Measurements from ENCODE around the gene MRGPRF. TPM values are rescaled to one million over a fixed set of nuclear protein-coding genes. Genes with fewer than 3 reads are reported as not detected.

Gene MRGPRF
- polyA plus RNA-seq, 2 of the 4 experiments (the other 2 are of a cell fraction) = 0.04 TPM; not detected in 1

DNA sequence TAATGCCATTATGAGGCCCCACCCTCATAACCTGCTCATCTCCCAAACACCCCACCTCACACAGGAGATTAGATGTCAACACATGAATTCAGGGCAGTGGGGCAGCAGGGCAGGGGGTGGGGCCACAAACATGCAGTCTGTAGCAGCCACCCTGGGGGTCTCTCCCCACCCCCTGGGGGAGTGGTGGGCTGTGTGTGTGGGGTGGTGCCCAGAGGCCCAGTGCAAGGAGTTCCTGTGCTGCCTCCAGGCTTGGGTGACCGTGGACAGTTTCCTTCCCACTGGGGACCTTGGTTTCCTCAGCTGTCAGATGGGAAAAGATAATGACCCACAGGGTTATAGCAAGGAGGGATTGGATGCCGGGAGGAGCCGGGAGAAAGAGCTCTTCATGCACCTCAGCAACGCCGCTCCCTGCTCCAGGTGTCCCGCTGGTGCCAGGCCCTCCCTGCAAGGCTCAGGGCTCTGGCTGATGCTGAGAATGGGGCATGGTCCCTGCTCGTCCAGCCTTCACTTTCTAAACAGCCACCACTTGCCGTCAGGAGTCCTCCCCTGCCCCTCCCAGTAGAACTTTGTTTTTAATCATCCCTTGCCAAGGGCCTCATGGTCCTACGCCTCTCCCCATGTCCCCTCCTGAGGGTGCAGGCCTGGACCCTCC is 2.0 kb upstream of the MRGPRF start (continued):
- no peak for TF ChIP-seq PHF8 (IDR thresholded peaks at IDR 0.05; ENCODE audit: borderline replicate concordance, low read depth)

- no peak for ATAC-seq
- H3K27ac ChIP-seq = no peak overlapping the region
- 77% methylated on average over 23 of the region's 28 CpGs for WGBS (ENCODE audit: missing lambda C conversion rate)
Measured at GRCh38 chr11:69014084-69014851, 1.2 kb upstream of the MRGPRF start.

More at GRCh38 chr11:69014084-69014851, 1.2 kb upstream of the MRGPRF start:
- peaks cover 16% of the 10 kb centered on the region for H3K4me1 ChIP-seq
- DNase-seq (ENCODE audit: low read depth in 1 of 2, low spot score in 1 of 2) = no peak
- no peak overlapping the region for H3K4me3 ChIP-seq
- POLR2A ChIA-PET = no interaction called here
- no peak overlapping the region for H3K4me2 ChIP-seq
- CTCF ChIA-PET = interaction anchor here (1.3 to 2.4 kb wide), 2 partner anchors 13 to 30 kb away, joined by 3 to 11 read pairs; no protein-coding TSS in a partner anchor
- FAIRE-seq = no peak
- H3K9me3 ChIP-seq = no peaks in the 10 kb centered on the region
- TF ChIP-seq PBX3 (IDR thresholded peaks at IDR 0.05) (no peak), RFX5 (IDR thresholded peaks at IDR 0.05) (no peak), MYC (IDR thresholded peaks at IDR 0.05; ENCODE audit: borderline replicate concordance, low read length) (no peak), POLR2AphosphoS2 (conservative IDR thresholded peaks at IDR 0.05; ENCODE audit: low read length) (no peak), KDM5A (IDR thresholded peaks at IDR 0.05) (no peak), CBX8 (IDR thresholded peaks at IDR 0.05) (no peak), TP53 (CRISPR knock-in tag; IDR thresholded peaks at IDR 0.05) (no peak), POLR2A (IDR thresholded peaks at IDR 0.05; ENCODE audit: low read length) (no peak), REST (IDR thresholded peaks at IDR 0.05) (no peak), PHF8 (IDR thresholded peaks at IDR 0.05; ENCODE audit: borderline replicate concordance, low read depth) (no peak), GATA3 (IDR thresholded peaks at IDR 0.05; ENCODE audit: borderline replicate concordance) (no peak), CEBPB (IDR thresholded peaks at IDR 0.05) (no peak), JUNB (IDR thresholded peaks at IDR 0.05) (no peak), TFCP2L1 (CRISPR knock-in tag; IDR thresholded peaks at IDR 0.05) (no peak), SREBF2 (IDR thresholded peaks at IDR 0.05) (no peak), ZC3H11A (IDR thresholded peaks at IDR 0.05) (no peak), NPAS2 (CRISPR knock-in tag; IDR thresholded peaks at IDR 0.05; ENCODE audit: borderline replicate concordance) (no peak), FOSL2 (IDR thresholded peaks at IDR 0.05) (no peak), FOSL2 (CRISPR knock-in tag; IDR thresholded peaks at IDR 0.05) (no peak), EP300 (IDR thresholded peaks at IDR 0.05) (no peak)
